ENCODE measurements around the gene FOXP1.

FOXP1 gene

DNA sequence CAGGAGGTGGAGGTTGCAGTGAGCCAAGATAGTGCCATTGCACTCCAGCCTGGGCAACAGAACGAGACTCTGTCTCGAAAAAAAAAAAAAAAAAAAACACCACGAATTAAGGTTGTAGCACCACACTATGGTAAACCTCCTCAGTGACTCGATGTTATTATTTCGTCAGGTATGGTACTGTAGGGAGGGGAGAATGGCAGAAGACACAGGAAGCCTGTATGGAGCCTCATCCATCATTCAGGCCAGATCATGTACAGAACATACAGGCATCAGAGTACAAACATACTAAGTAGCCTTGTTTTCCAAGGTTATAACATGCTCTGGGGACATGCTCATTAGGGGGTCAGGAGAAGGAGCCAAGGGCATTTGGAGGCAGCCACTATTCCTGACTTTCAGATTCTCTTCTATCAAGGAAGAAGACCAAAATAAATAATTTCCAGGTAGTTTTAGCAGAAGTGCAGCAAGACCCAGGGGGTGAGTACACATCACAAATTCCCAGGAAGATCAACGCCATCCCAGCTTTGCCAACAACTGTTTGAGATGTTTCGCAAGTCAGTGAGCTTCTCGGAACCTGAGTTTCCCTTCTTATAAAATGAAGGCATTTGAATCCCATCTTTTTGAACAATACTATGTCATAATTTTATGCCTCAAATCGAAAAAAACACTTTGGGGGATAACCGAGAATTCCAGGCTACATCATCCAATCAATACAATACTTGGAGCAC, 79.8 kb downstream of the FOXP1 start:
- no peak for DNase-seq

DNA sequence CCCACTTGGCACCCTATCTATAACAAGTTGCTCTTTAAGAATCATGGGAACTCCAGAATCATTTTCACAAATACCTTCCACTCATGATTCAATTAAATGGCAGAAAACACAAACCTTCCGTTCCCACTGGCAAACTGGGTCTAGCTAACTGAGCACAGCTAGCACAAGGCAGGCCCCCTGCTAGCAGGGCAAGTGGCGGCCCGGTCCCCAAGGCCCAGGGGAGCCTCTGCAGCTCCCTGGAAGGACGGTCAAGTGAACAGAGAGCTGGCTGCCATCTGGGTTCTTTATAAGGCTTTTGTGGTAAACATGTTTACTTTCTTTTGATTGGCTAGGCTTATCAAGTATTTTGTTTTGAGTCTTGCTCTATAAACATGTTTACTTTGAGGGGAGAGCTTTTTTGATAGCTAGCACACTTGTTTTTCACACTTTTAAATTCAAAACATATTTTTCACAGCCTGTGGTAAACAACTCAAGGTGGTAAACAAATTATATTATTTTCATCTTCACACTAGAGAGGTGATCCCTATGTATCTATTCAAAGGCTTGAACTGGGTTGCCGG, 81.4 kb downstream of the FOXP1 start:
- no peak for DNase-seq

DNA sequence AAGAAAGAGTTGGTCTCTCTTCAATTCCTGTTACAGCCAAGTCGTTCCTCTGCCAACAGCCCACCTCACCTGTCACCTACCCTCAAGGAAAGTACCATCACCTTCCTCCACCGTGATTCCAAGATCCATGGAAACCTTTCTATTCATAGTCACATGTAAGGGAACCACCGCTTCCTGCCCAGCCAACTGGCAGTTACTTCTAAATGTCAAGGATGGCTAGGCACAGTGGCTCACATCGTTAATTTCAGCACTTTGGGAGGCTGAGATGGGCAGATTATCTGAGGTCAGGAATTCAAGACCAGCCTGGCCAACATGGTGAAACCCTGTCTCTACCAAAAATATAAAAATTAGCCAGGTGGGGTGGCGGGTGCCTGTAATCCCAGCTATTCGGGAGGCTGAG, 82.8 kb downstream of the FOXP1 start:
- no peak for DNase-seq

DNA sequence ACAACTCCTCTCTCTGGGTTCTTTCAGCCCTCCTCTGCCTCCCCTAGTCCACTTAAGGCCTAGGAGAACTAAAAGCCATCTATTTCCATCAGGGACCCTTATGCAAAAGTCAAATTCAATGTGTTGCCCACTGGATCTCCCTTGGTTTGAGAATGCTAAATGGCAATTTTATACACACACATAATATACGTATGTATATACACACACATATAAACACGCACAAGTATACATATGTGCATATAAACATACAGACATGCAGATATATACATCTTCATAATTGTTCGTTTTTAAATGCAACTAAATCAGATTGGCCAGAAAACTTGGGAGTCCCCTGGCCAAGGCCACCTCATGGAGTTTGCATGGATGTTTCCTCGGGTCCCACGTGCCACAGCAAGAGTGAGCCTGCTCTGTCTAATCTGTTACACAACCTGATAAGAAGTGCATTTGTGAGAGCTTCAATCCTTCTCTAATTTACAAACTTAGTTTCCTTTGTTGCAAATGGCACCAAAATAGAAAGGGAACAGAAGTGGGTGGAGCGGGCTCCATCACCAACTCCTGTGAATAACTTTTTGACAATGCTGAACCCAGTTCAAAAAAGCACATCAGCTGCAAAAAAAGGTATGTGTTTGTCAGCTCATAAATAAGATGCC, 84.2 kb downstream of the FOXP1 start:
- no peak for DNase-seq

DNA sequence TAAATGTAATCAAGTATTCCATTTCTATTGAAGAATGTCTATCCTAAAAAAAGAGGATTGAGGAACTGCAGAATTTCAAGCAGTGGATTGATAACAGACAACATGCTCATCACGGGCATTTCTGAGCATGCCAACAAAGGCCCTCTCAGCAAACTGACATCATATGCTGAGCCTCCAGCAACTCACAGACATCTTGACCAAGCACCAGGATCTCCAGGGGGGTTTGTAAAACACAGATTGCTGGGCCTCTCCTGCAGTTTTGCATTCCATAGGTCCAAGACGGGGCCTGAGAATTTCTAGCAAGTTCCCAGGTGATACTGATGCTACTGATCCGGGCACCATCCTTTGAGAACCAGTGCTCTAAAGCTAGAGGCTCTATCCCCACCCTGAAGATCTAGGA, 85.0 kb downstream of the FOXP1 start:
- no peak for DNase-seq

DNA sequence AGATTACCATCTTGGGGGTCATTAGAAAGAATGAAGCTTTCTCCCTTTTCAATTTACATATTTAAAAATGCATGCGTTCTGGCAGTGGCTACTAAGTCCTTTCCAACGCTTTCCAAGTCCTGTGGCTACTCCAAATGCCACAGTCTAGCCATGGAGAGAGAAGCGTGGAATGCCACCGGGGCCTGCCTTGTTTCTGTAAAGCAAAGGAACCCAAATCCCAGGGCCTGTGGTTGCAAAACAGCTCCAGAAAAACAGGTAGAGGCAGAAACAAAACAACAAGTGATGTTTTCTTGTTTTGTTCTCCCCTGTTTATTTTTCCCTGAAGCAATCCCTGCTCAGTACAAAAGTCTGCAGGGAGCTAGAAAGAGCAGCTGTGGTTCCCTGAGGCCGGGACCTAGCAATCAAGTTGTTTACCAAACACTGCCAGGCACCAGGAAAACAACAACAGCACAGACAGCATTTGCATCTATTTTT, 85.5 kb downstream of the FOXP1 start:
- no peak for DNase-seq

DNA sequence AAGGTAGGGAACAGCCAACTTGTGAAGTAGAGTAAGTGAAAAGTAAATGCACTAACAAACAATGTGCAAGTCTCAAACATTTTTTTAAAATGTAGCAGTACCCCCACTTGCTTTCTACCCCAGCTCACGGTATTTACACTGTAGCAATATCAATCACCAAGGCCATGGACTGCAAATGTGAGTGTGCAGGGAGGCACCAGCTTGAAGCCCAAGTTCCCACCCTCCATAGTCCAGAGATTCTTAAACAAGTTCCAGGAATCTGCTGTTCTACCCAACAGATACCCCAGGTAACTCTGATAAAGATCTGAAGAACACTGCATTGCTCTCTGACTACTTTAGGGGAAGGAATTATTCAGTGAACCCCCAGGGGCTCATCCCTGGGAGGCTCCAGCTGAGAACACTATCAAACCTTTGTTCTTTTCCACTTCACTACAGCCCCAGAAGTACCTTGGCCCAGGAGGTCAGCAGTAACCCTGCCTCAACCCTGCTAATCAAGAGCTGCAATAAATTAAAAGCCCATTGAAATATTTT, 86.1 kb downstream of the FOXP1 start:
- DNase-seq: no peak

DNA sequence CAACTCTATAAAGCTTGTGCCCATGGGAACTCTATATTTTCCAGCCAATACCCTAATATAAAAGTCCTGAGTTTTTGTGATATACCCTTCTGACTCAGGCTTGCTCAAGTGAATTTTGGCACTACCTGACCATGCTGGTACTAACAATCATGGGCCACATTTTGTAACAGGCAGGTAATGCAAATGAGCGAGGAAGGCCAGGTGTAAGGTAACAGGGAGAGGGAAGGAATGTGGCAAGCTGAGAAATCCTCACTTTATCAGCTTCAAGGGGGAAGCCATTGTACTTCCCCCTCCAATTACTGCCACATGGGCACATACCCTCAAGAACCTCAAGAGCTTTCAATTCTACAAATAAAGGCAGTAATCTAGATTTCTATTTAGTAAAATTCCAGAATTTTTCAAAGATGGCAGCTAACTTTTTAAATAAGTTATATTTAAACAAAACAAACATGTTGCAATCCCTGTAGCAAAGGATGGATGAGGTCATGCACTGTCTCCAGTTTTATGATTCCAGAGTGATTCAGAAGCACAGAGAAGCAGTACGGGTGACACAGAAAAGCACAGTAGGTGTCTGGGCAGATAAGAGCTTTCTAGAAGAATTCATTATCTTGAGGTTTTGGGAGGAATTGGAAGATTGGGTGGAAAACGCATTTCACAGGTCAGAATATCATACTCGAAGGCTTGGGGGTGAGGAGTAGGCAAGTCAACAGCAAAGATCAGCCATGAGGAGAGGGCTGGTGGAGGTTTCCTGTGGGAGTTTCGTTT, 87.6 kb downstream of the FOXP1 start:
- DNase-seq: peak; percentile 37

DNA sequence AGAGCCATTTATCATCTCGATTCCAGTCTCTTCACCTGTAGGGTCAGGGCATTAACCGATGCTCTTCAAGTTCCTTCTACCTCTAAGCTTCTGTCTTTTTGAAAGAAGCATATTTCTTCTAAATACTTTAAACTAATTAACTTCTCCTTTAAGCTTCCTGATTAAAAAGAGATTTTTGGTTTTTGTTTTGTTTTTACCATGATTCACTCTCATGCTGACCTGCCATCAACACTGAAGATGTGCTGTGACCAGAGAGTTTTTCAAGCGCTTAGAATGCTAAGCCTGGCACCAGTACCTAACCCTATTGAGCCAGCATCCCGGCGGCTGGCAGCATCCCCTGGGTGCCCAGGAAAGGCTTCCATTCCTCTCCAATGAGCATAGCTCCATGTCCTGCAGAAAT, 89.3 kb downstream of the FOXP1 start:
- DNase-seq: no peak

DNA sequence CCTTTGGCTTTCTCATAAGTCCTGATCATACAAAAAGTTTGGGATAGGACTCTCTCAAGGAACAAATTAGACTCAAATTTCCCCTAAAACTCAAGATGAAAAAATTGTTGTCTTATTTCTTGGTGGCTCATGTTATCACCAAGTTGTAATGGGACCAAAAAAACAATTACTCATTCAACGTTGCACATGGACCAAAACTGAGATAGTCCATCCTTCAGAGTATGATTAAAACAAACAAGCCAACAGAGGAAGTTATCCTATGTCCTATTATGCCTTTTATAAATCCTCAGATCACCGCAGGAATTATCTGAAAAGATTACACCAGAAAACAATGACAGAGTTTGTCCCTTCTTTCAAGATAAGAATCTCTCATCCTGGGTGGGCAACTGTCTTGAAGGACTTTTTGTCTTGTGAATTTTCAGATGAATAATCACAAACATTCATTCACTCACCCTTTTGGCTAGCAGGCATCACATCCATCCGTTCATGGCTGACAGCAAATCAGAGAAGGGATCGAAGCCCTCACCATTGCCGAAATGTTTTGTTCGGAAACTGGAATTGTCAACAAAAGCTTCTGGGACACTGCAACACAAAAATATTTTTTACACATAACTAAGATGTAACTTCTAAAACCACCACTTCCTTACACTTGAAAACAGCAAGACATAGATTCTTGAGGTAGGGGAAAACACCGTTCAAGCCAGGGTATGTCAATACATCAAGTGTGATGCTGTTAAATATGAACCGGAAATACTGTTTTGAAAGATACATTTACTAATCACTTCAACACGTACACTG, 90.4 kb downstream of the FOXP1 start:
- no peak for DNase-seq

DNA sequence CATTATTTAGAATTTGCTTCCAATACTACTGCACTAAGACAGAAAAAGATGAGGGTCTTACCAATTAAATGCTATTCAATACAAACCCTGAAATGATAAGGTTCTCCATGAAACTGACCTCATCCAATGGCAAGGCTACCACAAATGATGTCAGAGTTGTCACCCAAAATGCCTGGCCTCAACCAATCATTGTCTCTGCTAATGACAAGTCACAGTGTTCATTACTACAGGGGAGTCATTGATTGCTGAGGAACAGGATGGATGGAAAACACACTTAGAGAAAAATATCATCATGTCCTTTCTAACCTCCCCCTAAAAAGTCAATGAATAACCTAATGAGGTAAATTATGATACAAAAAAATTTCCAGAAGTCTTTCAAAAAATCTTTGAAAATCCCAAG, 91.0 kb downstream of the FOXP1 start:
- no peak for DNase-seq

DNA sequence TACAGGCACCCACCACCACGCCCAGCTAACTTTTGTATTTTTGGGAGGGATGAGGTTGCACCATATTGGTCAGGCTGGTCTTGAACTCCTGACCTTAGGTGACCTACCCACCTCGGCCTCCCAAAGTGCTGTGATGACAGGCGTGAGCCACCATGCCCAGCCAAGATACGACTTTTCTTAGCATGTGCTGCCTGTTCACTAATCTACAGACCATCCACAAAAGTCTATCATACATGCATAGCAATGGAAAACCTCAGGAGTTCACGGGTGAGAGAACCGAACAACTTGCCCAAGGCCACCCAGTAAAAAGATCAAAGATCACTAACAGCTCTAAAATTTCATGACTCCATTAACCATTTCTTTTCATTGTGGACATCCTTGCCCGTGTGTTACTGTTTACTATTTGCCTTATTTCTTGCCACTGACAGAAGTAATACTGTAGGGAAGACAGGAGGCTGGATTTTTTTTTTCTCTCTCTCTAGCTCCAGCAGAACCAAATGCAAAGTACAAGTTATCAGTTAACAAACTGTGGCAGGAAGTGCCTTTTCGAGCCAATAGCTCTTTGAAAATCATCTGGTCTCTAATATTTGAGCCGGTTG, 92.3 kb downstream of the FOXP1 start:
- DNase-seq: no peak

DNA sequence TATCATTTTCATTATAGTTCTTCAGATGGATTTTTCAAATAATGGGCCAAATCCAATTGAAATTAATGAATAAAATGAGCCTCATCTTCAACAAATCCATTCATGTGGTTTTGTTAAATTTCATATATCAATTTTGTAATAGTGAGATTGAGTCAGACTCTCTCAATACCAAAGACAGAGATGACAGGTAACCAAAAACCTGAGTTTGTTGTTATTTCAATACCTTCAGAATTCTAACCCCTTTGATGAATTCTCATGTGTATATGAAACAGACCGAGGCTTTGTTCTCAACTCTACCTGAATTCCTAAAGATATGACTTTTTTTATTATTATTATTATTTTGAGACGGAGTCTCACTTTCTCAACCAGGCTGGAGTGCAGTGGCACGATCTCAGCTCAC, 92.8 kb downstream of the FOXP1 start:
- DNase-seq: no peak

DNA sequence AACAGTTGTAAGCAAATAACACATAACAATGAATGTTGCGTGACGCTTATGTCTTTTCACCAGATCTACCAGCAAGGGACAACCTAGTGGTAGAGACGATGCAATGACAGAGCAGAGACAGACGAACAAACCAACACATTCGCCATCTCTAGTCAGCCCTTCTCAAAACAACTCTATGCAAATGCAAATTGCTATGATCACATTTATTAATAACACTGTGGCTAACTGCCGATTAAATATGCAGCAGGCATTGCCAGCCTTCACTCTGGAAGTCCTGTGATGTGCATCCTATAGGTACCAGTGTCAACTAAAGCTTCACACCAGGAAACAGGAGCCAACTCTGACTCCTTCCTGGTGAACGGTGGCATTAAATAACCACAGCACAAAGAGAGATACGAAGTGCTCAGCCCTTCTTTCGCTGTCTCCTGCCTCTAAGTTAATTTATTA, 94.2 kb downstream of the FOXP1 start:
- no peak for DNase-seq

DNA sequence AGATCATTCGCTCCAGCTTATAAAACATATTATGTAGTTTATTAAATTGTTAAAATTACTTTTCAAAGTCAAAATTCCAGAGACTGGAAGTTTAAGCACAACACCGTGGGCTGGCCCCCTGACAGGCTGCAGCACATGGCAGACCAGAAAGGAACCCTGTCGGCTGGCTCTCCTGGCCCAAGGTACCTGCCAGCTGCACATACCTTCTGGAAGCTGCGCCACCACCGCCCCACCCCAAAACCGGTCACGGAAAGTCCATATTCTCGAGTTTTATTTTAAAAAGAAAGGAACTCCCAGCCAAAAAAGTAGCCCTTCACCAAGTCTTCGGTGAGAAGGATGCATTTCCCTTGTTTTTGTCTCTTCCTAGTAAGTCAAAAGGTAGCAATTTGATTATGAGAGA, 94.6 kb downstream of the FOXP1 start:
- DNase-seq: no peak

DNA sequence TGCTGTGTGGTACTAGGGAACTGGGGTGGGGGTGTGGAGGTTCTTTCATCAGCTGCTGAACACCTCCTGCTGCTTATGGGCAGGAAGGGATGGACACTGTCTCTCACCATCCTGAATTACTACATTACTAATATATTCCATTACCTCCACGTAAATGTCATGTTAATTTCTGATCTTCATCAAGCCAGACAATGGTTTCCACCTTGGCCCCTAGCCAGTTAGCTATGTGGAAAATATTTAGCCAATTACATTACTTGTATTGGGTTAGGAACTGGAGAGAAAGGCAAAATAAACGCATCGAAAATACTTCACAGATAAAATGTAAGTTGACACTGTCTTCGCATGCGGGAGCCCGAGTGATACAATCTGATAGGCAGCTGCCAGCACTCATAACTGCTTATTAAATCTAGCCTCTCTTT, 95.1 kb downstream of the FOXP1 start:
- no peak for DNase-seq

DNA sequence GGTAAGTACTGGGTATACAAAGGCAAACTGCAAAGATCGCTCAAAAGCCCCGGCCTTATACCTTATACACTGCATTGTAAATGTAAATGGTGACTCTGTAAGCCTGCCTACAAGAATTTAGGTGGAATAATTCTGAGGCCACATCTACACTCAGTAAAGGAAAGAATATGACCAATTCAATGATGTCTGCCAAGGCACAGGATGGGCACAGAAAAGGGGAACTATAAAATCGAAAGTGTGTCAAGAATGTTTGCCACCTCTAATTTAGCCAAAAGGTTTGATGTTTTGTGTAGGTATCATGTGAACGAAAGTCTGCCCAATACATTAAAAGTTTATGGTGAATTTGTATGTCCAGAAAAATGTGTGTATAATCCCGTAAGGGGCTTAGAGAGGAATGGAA, 96.1 kb downstream of the FOXP1 start:
- DNase-seq: no peak

DNA sequence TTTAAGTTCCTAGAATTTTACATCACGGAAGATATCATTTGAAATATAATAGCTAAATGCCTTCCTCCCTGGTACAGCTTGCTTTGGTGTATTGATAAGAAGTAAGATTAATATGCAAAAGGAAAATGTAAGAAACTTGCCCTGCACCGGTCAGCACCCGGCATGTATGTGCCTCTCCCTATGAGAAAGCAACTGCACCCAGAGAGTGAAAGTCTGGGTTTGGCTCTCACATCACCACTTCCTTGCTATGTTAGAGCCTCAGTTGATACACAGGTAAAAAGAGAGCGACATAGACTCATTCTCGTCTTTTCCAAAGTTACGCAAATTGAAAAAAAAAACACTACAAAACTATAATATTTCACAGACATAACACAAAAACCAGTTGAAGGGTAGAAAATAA, 96.7 kb downstream of the FOXP1 start:
- no peak for DNase-seq

DNA sequence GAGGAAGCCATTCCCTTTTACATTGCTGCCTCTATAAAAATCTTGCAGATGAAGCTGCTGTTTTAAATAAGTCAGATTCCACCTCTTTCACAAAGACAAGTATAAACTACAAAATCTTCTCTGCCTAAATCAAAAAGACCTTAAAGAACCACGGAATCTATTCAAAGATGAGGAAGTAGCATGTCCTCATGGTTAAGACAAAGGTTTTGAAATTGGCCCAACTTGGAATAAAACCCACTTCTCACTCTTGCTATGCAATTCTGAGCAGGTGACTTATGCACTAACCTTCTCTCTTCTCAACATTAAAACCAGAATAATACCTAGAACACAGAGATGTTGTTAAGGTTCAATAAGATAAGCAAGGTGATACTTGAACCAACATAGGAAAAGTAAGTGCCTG, 97.6 kb downstream of the FOXP1 start:
- DNase-seq: no peak

DNA sequence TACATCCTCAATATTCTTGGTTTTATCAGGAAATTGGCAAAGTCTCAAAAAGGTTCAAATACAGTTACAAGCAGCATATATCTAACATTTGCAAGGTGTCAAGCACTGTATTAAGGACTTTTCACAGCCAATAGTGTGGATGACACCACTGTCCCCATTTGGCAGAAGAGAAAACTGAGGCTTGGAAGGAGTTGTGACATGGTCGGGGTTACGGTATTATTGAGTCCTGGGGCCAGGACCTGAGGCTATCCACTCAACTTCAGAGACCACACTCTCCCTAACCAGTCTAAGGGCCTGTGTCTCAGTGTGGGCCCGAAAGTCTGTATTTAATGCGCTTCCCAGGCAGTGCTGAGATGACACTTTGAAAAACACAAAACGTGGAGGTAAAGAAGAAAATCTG, 99.1 kb downstream of the FOXP1 start:
- DNase-seq: no peak

DNA sequence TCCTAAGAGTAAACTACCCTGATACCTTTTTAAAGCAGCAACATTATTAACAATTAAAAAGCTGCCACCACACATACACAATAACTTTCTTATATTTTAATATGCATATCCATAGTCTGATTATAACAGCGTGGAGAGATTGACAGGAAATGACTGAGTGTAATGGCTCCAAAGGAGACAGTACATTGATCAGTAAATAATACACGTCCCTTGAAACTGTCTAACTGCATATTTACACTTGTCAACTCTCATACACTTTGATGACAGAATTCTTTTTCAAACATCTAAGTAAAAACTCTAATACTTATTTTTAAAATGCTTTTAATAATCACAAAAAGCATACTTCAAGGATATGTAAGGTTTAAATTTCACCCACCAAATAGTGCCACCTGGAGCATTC, 99.5 kb downstream of the FOXP1 start:
- DNase-seq: no peak

DNA sequence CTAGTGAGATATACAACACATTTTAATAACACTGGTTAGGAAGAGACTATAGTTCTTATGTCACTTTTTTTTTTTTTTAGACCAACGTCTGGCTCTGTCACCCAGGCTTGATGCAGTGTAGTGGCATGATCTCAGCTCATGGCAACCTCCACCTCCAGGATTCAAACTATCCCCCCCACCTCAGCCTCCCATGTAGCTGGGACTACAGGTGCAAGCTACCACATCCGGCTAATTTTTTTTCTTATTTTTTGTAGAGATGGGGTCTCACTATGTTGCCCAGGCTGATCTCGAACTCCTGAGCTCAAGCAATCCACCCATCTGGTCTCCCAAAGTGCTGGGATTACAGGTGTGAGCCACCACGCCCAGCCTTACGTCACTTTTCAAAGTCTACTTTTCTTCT, 100.8 kb downstream of the FOXP1 start:
- DNase-seq: no peak
